HepG2 (cell line): ENCODE measurements around the gene AUH. TPM values are rescaled to one million over a fixed set of nuclear protein-coding genes. Genes with fewer than 3 reads are reported as not detected.

Experiments used
- AKAP8 ChIP-seq: sonication (generic); formaldehyde crosslinking; IDR thresholded peaks from 2 replicates; pipeline ENCODE4 v1.5.1; 2020; ENCODE audit warnings: mild to moderate bottlenecking, missing genetic modification reagents
- ATF5 ChIP-seq: sonication (generic); formaldehyde crosslinking; IDR thresholded peaks from 2 replicates; pipeline ENCODE4 v1.4.0; 2020; ENCODE audit warnings: mild to moderate bottlenecking, low read depth, missing genetic modification reagents
- DNMT1 ChIP-seq: sonication (generic); formaldehyde crosslinking; IDR thresholded peaks from 2 replicates; pipeline ENCODE4 v1.5.1; 2020; ENCODE audit warnings: mild to moderate bottlenecking, missing genetic modification reagents
- DZIP1 ChIP-seq: sonication (generic); formaldehyde crosslinking; IDR thresholded peaks from 2 replicates; pipeline ENCODE4 v1.5.0; 2020; ENCODE audit warnings: mild to moderate bottlenecking, missing genetic modification reagents
- ELF4 ChIP-seq: sonication (generic); formaldehyde crosslinking; IDR thresholded peaks from 2 replicates; pipeline ENCODE4 v1.5.0; 2020; ENCODE audit warnings: missing genetic modification reagents, mild to moderate bottlenecking, moderate library complexity, borderline replicate concordance
- ERF ChIP-seq: IDR thresholded peaks from 2 replicates; pipeline ENCODE4 v1.6.1; 2018; ENCODE audit warnings: missing biosample characterization, missing genetic modification reagents
- GRHL1 ChIP-seq: sonication (generic); formaldehyde crosslinking; conservative IDR thresholded peaks from 2 replicates; pipeline ENCODE4 v1.8.0; 2022; ENCODE audit warnings: missing genetic modification reagents
- HOMEZ ChIP-seq: IDR thresholded peaks from 2 replicates; pipeline ENCODE4 v1.6.1; 2016; ENCODE audit warnings: low read depth
- KAT2B ChIP-seq: fragments of 150-350 bp; IDR thresholded peaks from 2 replicates; pipeline ENCODE4 v1.6.1; 2014; ENCODE audit warnings: low read depth, low read length, borderline replicate concordance
- KLF15 ChIP-seq: sonication (generic); formaldehyde crosslinking; IDR thresholded peaks from 2 replicates; pipeline ENCODE4 v1.8.1; 2023; ENCODE audit warnings: borderline replicate concordance, mild to moderate bottlenecking, inconsistent platforms, missing genetic modification reagents, mixed read lengths
- ONECUT2 ChIP-seq: sonication (generic); formaldehyde crosslinking; IDR thresholded peaks from 2 replicates; pipeline ENCODE4 v1.4.0; 2020; ENCODE audit warnings: missing genetic modification reagents
- POLR2G ChIP-seq: fragments of 200-400 bp; formaldehyde crosslinking; IDR thresholded peaks from 2 replicates; pipeline ENCODE4 v1.6.1; 2018; ENCODE audit warnings: mild to moderate bottlenecking, low read depth, low read length, moderate library complexity
- SOX5 ChIP-seq: IDR thresholded peaks from 2 replicates; pipeline ENCODE4 v1.6.1; 2016; ENCODE audit warnings: borderline replicate concordance
- TEAD3 ChIP-seq: optimal IDR thresholded peaks from 2 replicates; pipeline ENCODE3; 2016; ENCODE audit warnings: borderline replicate concordance
- THAP8 ChIP-seq: sonication (generic); formaldehyde crosslinking; IDR thresholded peaks from 2 replicates; pipeline ENCODE4 v1.5.1; 2020; ENCODE audit warnings: missing genetic modification reagents, mild to moderate bottlenecking, borderline replicate concordance
- ZNF17 ChIP-seq: sonication (generic); formaldehyde crosslinking; IDR thresholded peaks from 2 replicates; pipeline ENCODE4 v1.5.0; 2020; ENCODE audit warnings: mild to moderate bottlenecking, missing genetic modification reagents
- ZNF33A ChIP-seq: sonication (generic); formaldehyde crosslinking; IDR thresholded peaks from 2 replicates; pipeline ENCODE4 v1.5.1; 2020; ENCODE audit warnings: missing genetic modification reagents, mild to moderate bottlenecking, moderate library complexity, borderline replicate concordance
- ZNF503 ChIP-seq: sonication (generic); formaldehyde crosslinking; IDR thresholded peaks from 2 replicates; pipeline ENCODE4 v1.4.0; 2020; ENCODE audit warnings: missing genetic modification reagents
- ZNF510 ChIP-seq: sonication (generic); formaldehyde crosslinking; IDR thresholded peaks from 2 replicates; pipeline ENCODE4 v1.4.0; 2020; ENCODE audit warnings: low read depth, mild to moderate bottlenecking, missing genetic modification reagents
- ZNF558 ChIP-seq: sonication (generic); formaldehyde crosslinking; IDR thresholded peaks from 2 replicates; pipeline ENCODE4 v1.9.0; 2022; ENCODE audit warnings: mild to moderate bottlenecking, missing genetic modification reagents, borderline replicate concordance
- ZNF619 ChIP-seq: sonication (generic); formaldehyde crosslinking; IDR thresholded peaks from 2 replicates; pipeline ENCODE4 v1.4.0; 2020; ENCODE audit warnings: mild to moderate bottlenecking, missing genetic modification reagents
- ZNF878 ChIP-seq: sonication (generic); formaldehyde crosslinking; IDR thresholded peaks from 2 replicates; pipeline ENCODE4 v1.8.1; 2023; ENCODE audit warnings: mild to moderate bottlenecking, missing genetic modification reagents, moderate library complexity
- polyA plus RNA-seq, 8 experiments: library from polyadenylated mRNA; depleted of rRNA in 3 of 8; stranded (reverse) in 7 of 8; unstranded in 1 of 8; fragments of >200 nt; fragmentation: Illumina TruSeq in 4 of 8; extraction: Trizol in 4 of 8; gene quantifications; 2 replicates each; pipeline versions ENCODE4 v1.2.1 to v1.2.3, GENCODE V29; 2011 to 2016; ENCODE audit warnings: low read depth in 4 of 8, missing spikeins in 1 of 8, mixed read lengths in 1 of 8; ENCODE audit not compliant: insufficient read depth in 1 of 8
- total RNA-seq, 5 experiments: library from RNA; depleted of rRNA; stranded (reverse); fragments of >200 nt; fragmentation: Illumina TruSeq; extraction: Trizol; gene quantifications; 2 replicates each; pipeline ENCODE4 v1.2.3, GENCODE V29; 2016; ENCODE audit warnings: low read depth in 1 of 5

Gene AUH
- total and polyA plus RNA-seq, 2 of the 13 experiments (the other 11 are each of a cell fraction or from before 2014, with no cell fraction given): 25.8 to 31.9 TPM

- TF ChIP-seq ELF4 (CRISPR knock-in tag) (no peak), ZNF33A (no peak), ZNF619 (CRISPR knock-in tag) (no peak), ZNF510 (CRISPR knock-in tag) (no peak), ZNF17 (CRISPR knock-in tag) (no peak), SOX5 (CRISPR knock-in tag) (no peak), ZNF878 (CRISPR knock-in tag) (no peak), KLF15 (CRISPR knock-in tag) (no peak), AKAP8 (CRISPR knock-in tag) (no peak), DNMT1 (no peak), KAT2B (no peak), HOMEZ (CRISPR knock-in tag) (no peak), THAP8 (CRISPR knock-in tag) (no peak), DZIP1 (no peak), ATF5 (no peak), GRHL1 (CRISPR knock-in tag) (no peak), TEAD3 (CRISPR knock-in tag) (no peak), ONECUT2 (CRISPR knock-in tag) (no peak), ERF (CRISPR knock-in tag) (0 out of 2 replicates have a peak, but pooled peaks have one; percentile 22), ZNF503 (CRISPR knock-in tag) (no peak), ZNF558 (0 out of 2 replicates have a peak, but pooled peaks have one; percentile 35), POLR2G (peak; percentile 52; the same call in 1 of the 2 replicates)
Measured at GRCh38 chr9:91211919-91212318, 149.8 kb downstream of the AUH start (continued).
